ENCODE data around the gene PRR14.

DNA sequence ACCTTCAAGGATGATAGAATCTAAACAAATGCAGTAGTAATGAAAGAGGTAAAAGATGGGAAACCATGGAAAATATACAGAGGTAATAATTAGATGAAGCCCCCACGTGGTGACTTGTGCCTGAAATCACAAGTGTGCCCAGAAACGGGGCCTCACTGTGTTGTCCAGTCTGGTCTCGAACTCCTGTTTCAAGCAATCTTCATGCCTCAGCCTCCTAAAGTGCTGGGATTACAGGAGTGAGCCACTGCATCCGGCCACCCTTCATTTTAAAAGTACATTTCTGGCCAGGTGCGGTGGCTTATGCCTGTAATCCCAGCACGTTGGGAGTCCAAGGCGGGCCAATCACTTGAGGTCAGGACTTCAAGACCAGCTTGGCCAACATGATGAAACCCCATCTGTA is 14.2 kb upstream of the PRR14 start:
- TF ChIP-seq, protein P1, sequence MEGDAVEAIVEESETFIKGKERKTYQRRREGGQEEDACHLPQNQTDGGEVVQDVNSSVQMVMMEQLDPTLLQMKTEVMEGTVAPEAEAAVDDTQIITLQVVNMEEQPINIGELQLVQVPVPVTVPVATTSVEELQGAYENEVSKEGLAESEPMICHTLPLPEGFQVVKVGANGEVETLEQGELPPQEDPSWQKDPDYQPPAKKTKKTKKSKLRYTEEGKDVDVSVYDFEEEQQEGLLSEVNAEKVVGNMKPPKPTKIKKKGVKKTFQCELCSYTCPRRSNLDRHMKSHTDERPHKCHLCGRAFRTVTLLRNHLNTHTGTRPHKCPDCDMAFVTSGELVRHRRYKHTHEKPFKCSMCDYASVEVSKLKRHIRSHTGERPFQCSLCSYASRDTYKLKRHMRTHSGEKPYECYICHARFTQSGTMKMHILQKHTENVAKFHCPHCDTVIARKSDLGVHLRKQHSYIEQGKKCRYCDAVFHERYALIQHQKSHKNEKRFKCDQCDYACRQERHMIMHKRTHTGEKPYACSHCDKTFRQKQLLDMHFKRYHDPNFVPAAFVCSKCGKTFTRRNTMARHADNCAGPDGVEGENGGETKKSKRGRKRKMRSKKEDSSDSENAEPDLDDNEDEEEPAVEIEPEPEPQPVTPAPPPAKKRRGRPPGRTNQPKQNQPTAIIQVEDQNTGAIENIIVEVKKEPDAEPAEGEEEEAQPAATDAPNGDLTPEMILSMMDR (conservative IDR thresholded peaks at IDR 0.05 in 1 of 2, IDR thresholded peaks at IDR 0.05 in 1 of 2; ENCODE audit: extremely low read depth in 1 of 2, insufficient read depth in 1 of 2, low read depth in 1 of 2, low read length in 2 of 2) = no peak
- no peak for TF ChIP-seq EZH2 (IDR thresholded peaks at IDR 0.05; ENCODE audit: borderline replicate concordance, low read length)
